ENCODE results near the gene FHL2.

The FHL2 gene

GRCh38 chr2:105421053-105421452, 22.2 kb upstream of the FHL2 start:
- DNase-seq, result no peak

- DNase-seq, result no peak
These were observed 19.7 kb upstream of the FHL2 start for GRCh38 chr2:105418522-105418921.

- no peak for DNase-seq
These were observed 19.1 kb upstream of the FHL2 start for GRCh38 chr2:105417857-105418436.

GRCh38 chr2:105416156-105416555, 17.3 kb upstream of the FHL2 start:
- DNase-seq, result no peak

GRCh38 chr2:105415007-105415406, 16.2 kb upstream of the FHL2 start:
- no peak for DNase-seq

GRCh38 chr2:105413206-105413605, 14.4 kb upstream of the FHL2 start:
- no peak for DNase-seq

- DNase-seq, result no peak
These were observed 13.7 kb upstream of the FHL2 start for GRCh38 chr2:105412584-105412983.

GRCh38 chr2:105411720-105412407, 13.0 kb upstream of the FHL2 start:
- no peak for DNase-seq

GRCh38 chr2:105410554-105410953, 11.7 kb upstream of the FHL2 start:
- DNase-seq, result no peak

GRCh38 chr2:105409717-105410116, 10.9 kb upstream of the FHL2 start:
- no peak for DNase-seq

GRCh38 chr2:105407946-105408743, 9.3 kb upstream of the FHL2 start:
- no peak for DNase-seq

- DNase-seq, result no peak
These were observed 7.4 kb upstream of the FHL2 start for GRCh38 chr2:105406221-105406620.

GRCh38 chr2:105405291-105405690, 6.4 kb upstream of the FHL2 start:
- DNase-seq, result no peak

- no peak for DNase-seq
These were observed 5.9 kb upstream of the FHL2 start for GRCh38 chr2:105404736-105405135.

- DNase-seq, result no peak
These were observed 5.2 kb upstream of the FHL2 start for GRCh38 chr2:105403783-105404698.

- no peak for DNase-seq
These were observed 4.5 kb upstream of the FHL2 start for GRCh38 chr2:105403241-105403782.

GRCh38 chr2:105402809-105403208, 4.0 kb upstream of the FHL2 start:
- DNase-seq, result no peak

GRCh38 chr2:105401867-105402266, 3.0 kb upstream of the FHL2 start:
- DNase-seq, result no peak

- no peak for DNase-seq
These were observed 1.3 kb upstream of the FHL2 start for GRCh38 chr2:105400138-105400540.

- DNase-seq, result no peak
These were observed 483 bp upstream of the FHL2 start for GRCh38 chr2:105399207-105399861.

GRCh38 chr2:105397953-105398335, 907 bp downstream of the FHL2 start:
- no peak for DNase-seq

GRCh38 chr2:105397025-105397722, 1.7 kb downstream of the FHL2 start:
- DNase-seq, result no peak

All from activated naive CD4-positive, alpha-beta T cell treated with Interleukin-2 at 50 U/mL for 16 hours (primary cell).